Esophagus squamous epithelium (tissue), 5 donors: ENCODE results near the gene SORL1. TPM values are rescaled to one million over a fixed set of nuclear protein-coding genes. Genes with fewer than 3 reads are reported as not detected.

Source experiments
- DNase-seq: peaks from one replicate; lab custom pipeline; 2025; lab: John Stamatoyannopoulos, UW
- H3K27ac ChIP-seq, 4 donors: fragments of 200-600 bp; sonication (generic); one replicate each; pipeline ENCODE4 v1.5.1; 2016 to 2019; ENCODE audit warnings: mild to moderate bottlenecking in 1 of 4
- H3K27me3 ChIP-seq, 4 donors: fragments of 200-600 bp; sonication (generic); 1 replicate in 3 of 4; 2 replicates in 1 of 4; pipeline versions ENCODE4 v1.5.1 to v1.6.0; 2017 to 2021; ENCODE audit warnings: antibody characterized with exemption in 1 of 4
- H3K36me3 ChIP-seq, 3 donors: fragments of 200-600 bp; sonication (generic); one replicate each; pipeline ENCODE4 v1.5.1; 2016 to 2019
- H3K4me1 ChIP-seq, 3 donors: fragments of 200-600 bp; sonication (generic); one replicate each; pipeline ENCODE4 v1.5.1; 2017 to 2019
- H3K4me3 ChIP-seq, 4 donors: fragments of 200-600 bp; sonication (generic); 1 replicate in 3 of 4; 2 replicates in 1 of 4; pipeline ENCODE4 v1.5.1; 2016 to 2019; ENCODE audit warnings: mild to moderate bottlenecking in 2 of 4, moderate library complexity in 1 of 4
- H3K9me3 ChIP-seq, 3 donors: fragments of 200-600 bp; sonication (generic); one replicate each; pipeline ENCODE4 v1.5.1; 2016 to 2019
- POLR2A ChIP-seq, 4 donors: fragments of 450-650 bp; IDR thresholded peaks; one replicate each; pipeline ENCODE4 v1.6.1; 2017; ENCODE audit warnings: antibody characterized with exemption in 4 of 4, mild to moderate bottlenecking in 4 of 4, moderate library complexity in 3 of 4
- WGBS, 2 donors: methylation state at CpG; one replicate each; pipeline ENCODE4 v1.1.5; 2018; 5-methylcytosine and 5-hydroxymethylcytosine counted together
- intact Hi-C: fragments of 100-400 bp; cut with DNase I; formaldehyde crosslinking; loops from one replicate; pipeline ENCODE4 v1.15.0; 2022
- total RNA-seq, 4 donors: library from RNA; depleted of rRNA; stranded (reverse); fragments of >200 nt; gene quantifications; one replicate each; pipeline ENCODE4 v1.1.0, GENCODE V29; 2016
- TF ChIP-seq, protein P1 (sequence below), 6 experiments: fragments of 450-650 bp in 4 of 6; fragments of 200-600 bp in 2 of 6; sonication (generic) in 2 of 6; IDR thresholded peaks; one replicate each; pipeline ENCODE4 v1.5.1; 2016 to 2019; ENCODE audit warnings: antibody characterized with exemption in 6 of 6, mild to moderate bottlenecking in 4 of 6, moderate library complexity in 4 of 6
- donor health status: DM: yes; HTN: yes; CAD: no.

SORL1 gene
- total RNA-seq, 4 donors from 2014 or later, result 6.8 to 19.9 (median 16.3) TPM

DNA sequence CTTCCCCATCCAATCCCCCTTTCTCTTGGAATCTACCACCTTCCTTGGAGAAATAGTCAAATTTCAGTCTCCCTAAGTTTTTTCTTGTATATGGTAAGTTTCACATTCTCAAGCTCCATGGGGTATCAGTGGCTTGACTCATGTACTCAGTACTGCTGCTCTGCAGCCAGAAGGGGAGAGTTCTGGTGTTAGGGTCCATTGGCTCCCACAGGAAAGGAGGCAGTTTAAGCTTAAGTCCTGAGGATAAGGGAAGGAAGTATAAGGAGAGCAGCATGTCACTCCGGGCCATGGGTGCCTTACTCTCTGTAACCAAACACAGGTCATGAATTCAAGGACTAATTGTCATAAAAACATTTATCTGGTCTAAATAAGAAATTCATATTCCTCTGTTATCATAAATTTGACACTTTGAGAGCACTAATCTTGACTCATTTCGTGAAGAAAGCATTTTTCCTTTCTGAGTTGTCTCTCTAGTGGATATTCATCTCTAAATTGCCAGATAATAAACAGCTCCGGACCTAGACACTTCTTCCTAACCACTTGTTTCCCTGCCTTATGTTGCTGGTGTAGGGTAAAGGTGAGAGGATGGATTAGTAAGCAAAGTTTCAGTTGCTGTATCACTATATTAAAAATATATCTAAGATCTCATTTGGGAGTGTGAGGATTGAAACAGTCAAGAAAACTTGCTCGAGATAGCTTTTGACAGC, 20.1 kb upstream of the SORL1 start:
- peaks cover 0 to 18% (median 0%) of the 10 kb centered on the region in 4 donors for H3K27me3 ChIP-seq
- H3K4me1 ChIP-seq, result peaks cover 10 to 32% (median 10%) of the 10 kb centered on the region in 3 donors
- intact Hi-C loops, result no loop called here
- no peak for TF ChIP-seq POLR2A (IDR thresholded peaks at IDR 0.05)
- TF ChIP-seq, protein P1, sequence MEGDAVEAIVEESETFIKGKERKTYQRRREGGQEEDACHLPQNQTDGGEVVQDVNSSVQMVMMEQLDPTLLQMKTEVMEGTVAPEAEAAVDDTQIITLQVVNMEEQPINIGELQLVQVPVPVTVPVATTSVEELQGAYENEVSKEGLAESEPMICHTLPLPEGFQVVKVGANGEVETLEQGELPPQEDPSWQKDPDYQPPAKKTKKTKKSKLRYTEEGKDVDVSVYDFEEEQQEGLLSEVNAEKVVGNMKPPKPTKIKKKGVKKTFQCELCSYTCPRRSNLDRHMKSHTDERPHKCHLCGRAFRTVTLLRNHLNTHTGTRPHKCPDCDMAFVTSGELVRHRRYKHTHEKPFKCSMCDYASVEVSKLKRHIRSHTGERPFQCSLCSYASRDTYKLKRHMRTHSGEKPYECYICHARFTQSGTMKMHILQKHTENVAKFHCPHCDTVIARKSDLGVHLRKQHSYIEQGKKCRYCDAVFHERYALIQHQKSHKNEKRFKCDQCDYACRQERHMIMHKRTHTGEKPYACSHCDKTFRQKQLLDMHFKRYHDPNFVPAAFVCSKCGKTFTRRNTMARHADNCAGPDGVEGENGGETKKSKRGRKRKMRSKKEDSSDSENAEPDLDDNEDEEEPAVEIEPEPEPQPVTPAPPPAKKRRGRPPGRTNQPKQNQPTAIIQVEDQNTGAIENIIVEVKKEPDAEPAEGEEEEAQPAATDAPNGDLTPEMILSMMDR (IDR thresholded peaks at IDR 0.05), result no peak
- H3K36me3 ChIP-seq, result no peaks in the 10 kb centered on the region
- 80 to 85% methylated on average over 4 of the region's 4 CpGs for WGBS, 2 donors
- H3K4me3 ChIP-seq, result no peak overlapping the region
- no peak for DNase-seq
- no peaks in the 10 kb centered on the region for H3K9me3 ChIP-seq
- no peak overlapping the region for H3K27ac ChIP-seq

DNA sequence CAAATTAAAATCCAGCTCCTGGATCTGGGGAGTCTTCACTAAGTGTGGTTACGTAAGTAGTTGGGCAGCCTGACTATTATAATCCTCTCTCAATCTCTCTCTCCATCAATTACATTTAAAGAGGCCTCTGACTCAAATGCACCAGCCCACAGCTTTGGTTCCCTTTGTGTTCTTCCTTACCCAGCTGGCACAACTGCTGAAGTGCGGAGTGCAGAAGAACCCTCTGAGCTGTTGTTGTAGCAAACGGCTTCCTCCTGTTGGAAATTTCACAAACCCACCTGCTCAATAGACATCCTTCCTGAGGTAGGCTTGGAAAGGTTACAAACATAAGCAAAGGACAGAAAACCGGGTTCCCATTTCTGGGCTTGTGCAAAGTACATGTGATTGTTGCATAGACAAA, 17.0 kb upstream of the SORL1 start:
- intact Hi-C loops, result no loop called here
- 22 to 37% methylated on average over 4 of the region's 4 CpGs for WGBS, 2 donors
- TF ChIP-seq POLR2A (IDR thresholded peaks at IDR 0.05), result no peak
- TF ChIP-seq, protein P1 (IDR thresholded peaks at IDR 0.05), result no peak
- H3K4me1 ChIP-seq, result peaks cover 11 to 54% (median 18%) of the 10 kb centered on the region in 3 donors
- peak overlapping the region in 1 of 4 donors; percentile 52 for H3K27ac ChIP-seq
- H3K9me3 ChIP-seq, result no peaks in the 10 kb centered on the region
- H3K4me3 ChIP-seq, result no peak overlapping the region
- DNase-seq, result no peak
- H3K27me3 ChIP-seq, result no peaks in the 10 kb centered on the region
- no peaks in the 10 kb centered on the region for H3K36me3 ChIP-seq

DNA sequence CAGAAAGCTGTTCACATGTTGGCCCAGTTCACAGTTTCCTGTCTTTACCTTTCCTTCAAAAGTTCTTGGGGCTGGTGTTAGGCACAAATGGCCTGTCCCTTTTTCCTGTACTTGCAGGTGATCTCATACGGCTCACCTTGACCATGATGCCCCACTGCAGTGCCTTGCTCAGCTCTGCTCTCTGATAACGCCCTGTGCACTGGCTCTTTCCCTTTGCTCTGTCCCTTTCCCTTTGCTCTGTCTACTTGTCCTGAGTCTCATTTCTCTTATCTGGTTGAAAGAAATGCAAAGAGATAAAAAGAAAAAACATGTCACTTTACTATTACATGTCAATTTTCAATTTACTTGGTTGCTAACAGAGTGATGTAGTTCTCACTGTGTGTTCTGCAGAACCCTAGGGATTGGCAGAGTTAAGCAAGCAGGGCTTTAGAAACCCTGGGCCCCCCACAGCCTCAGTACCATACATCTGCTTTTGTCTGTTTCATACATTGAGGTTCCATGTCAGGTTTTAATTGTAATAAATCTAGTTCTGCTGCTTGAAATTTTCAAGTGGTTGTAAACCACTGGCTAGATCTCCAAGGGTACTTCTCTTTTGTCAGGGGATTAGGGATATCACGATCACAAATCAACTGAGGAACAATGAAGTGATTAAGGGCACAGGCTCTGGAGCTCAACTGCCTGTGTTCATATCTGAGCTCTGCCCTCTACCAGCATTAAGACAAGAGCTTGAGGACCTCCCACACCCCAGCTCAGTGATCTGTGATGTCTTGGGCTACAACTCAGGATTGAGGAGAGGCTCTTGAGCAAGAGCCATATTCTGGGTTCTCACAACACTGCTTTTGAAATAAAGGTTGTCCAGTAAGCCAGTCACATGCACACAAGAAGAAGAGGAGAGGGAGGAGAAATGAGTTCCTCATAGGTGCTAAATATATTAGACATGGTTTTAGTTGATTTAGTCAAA, 16.3 kb upstream of the SORL1 start:
- whole genome bisulfite sequencing, 2 donors, result 49 to 79% methylated on average over 3 of the region's 3 CpGs
- DNase-seq, result no peak
- TF ChIP-seq, protein P1 (IDR thresholded peaks at IDR 0.05), result no peak
- no peak for TF ChIP-seq POLR2A (IDR thresholded peaks at IDR 0.05)
- Histone ChIP-seq H3K4me3 (no peak overlapping the region), H3K4me1 (peaks cover 11 to 61% (median 18%) of the 10 kb centered on the region in 3 donors), H3K27me3 (no peaks in the 10 kb centered on the region), H3K27ac (peak overlapping the region in 1 of 4 donors; percentile 52), H3K36me3 (no peaks in the 10 kb centered on the region), H3K9me3 (no peaks in the 10 kb centered on the region)
- intact Hi-C loops, result no loop called here

DNA sequence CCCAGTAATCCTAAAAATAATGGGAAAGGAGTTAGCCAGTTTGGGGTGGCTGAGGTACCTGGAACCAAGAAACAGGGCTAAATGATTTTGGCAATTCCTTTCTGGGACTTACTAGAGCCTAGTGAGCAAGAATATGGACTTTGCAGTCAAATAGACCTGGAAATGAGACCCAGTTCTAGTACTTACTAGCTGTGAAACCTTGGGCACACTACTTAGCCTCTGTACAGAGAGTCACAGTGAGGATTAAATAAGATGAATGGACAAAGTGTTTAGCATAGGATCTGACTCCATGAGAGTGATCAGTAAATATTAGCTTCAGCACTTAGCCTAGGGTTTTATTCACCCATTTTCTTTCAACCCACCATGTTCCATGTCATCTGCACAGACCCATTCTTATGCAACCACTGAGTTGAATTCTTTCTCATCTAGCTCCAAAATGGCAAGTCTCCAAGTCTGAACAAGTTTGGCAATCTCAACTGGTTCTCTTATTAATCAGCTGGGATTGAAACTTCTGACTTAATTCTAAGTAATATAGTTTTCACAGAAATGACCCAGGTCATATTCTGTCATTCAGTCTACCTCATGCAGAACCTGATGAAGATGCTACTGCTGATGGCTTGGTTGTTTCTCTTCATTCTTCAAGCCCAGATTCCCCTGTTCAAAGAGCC, 15.0 kb upstream of the SORL1 start:
- no peaks in the 10 kb centered on the region for H3K36me3 ChIP-seq
- no peaks in the 10 kb centered on the region for H3K27me3 ChIP-seq
- H3K4me3 ChIP-seq, result no peak overlapping the region
- DNase-seq, result no peak
- H3K4me1 ChIP-seq, result peaks cover 11 to 74% (median 18%) of the 10 kb centered on the region in 3 donors
- intact Hi-C loops, result no loop called here
- H3K9me3 ChIP-seq, result no peaks in the 10 kb centered on the region
- peak overlapping the region in 1 of 4 donors; percentile 9 for H3K27ac ChIP-seq
- no peak for TF ChIP-seq POLR2A (IDR thresholded peaks at IDR 0.05)
- TF ChIP-seq, protein P1 (IDR thresholded peaks at IDR 0.05), result no peak
